Dermis microvascular lymphatic vessel endothelial cell (primary cell): Measurements from ENCODE around the gene DENND2C. TPM values are rescaled to one million over a fixed set of nuclear protein-coding genes. Genes with fewer than 3 reads are reported as not detected.
"Not testable (repeated sequence)": the region's sequence is repeated elsewhere in the genome, so short reads cannot be mapped to it uniquely, and the experiment has no call there.

Experiments
- DNase-seq, 2 donors: peaks; one replicate each; pipeline versions ENCODE4 v3.0.0 to v3.0.0-alpha.2; 2010; ENCODE audit warnings: low read depth in 2 of 2
- total RNA-seq: library from RNA; depleted of rRNA; stranded (reverse); fragments of >200 nt; gene quantifications from 2 replicates; pipeline ENCODE4 v1.2.1, GENCODE V29; 2014

The DENND2C gene
- total RNA-seq, 1 donor from 2014 or later = 4.0 TPM

- no peak for DNase-seq
These were observed 71.9 kb downstream of the DENND2C start for GRCh38 chr1:114597949-114598348.

- no peak for DNase-seq
These were observed 74.2 kb downstream of the DENND2C start for GRCh38 chr1:114595602-114596001.

- DNase-seq = no peak
These were observed 75.8 kb downstream of the DENND2C start for GRCh38 chr1:114594046-114594445.

- no peak for DNase-seq
These were observed 80.7 kb downstream of the DENND2C start for GRCh38 chr1:114589122-114589521.

- no peak for DNase-seq
These were observed 81.6 kb downstream of the DENND2C start for GRCh38 chr1:114588196-114588689.

- peak; percentile 2 to 36 for DNase-seq
These were observed 82.5 kb downstream of the DENND2C start for GRCh38 chr1:114587203-114587991.

- DNase-seq = no peak
These were observed 83.3 kb downstream of the DENND2C start for GRCh38 chr1:114586513-114587047.

GRCh38 chr1:114585231-114585630, 84.6 kb downstream of the DENND2C start:
- DNase-seq = peak in 1 of 2 donors; percentile 5

GRCh38 chr1:114581335-114582287, 88.2 kb downstream of the DENND2C start, which contains the start of gene BCAS2:
TSS of gene BCAS2 (minus strand) at chr1:114581615. CDS start at chr1:114581591, 24 bp downstream.
- DNase-seq = peak; percentile 97 to 98

- DNase-seq = no peak
These were observed 95.5 kb downstream of the DENND2C start for GRCh38 chr1:114574365-114574764.

GRCh38 chr1:114564141-114564540, 105.7 kb downstream of the DENND2C start:
- no peak for DNase-seq

- DNase-seq = not testable (repeated sequence)
These were observed 106.8 kb downstream of the DENND2C start for GRCh38 chr1:114562978-114563510.

- DNase-seq = no peak
These were observed 108.5 kb downstream of the DENND2C start for GRCh38 chr1:114561333-114561732.

GRCh38 chr1:114559356-114559755, 110.5 kb downstream of the DENND2C start:
- no peak for DNase-seq

- no peak for DNase-seq
These were observed 111.3 kb downstream of the DENND2C start for GRCh38 chr1:114558544-114558943.

GRCh38 chr1:114554577-114554976, 115.3 kb downstream of the DENND2C start:
- no peak for DNase-seq

GRCh38 chr1:114552106-114552639, 117.7 kb downstream of the DENND2C start:
- no peak for DNase-seq

- DNase-seq = no peak
These were observed 118.4 kb downstream of the DENND2C start for GRCh38 chr1:114551400-114551799.

- DNase-seq = no peak
These were observed 119.5 kb downstream of the DENND2C start for GRCh38 chr1:114550336-114550735.

GRCh38 chr1:114549137-114549536, 120.7 kb downstream of the DENND2C start:
- DNase-seq = no peak

- no peak for DNase-seq
These were observed 122.8 kb downstream of the DENND2C start for GRCh38 chr1:114547076-114547475.
